SK-N-SH treated with all-trans-retinoic acid at 6 μM for 48 hours (cell line): ENCODE results near the gene COMT.

Experiments used
- ATAC-seq: fragments of 200-7000 bp; cut with Tn5 transposase; 3 replicates; pipeline ENCODE4 v1.9.1; 2020; ENCODE audit warnings: mild to moderate bottlenecking, moderate library complexity
- ARNTL ChIP-seq: fragments of 450-650 bp; formaldehyde crosslinking; IDR thresholded peaks from 2 replicates; pipeline ENCODE4 v1.5.0; 2020; ENCODE audit warnings: low read depth, mild to moderate bottlenecking, moderate library complexity, borderline replicate concordance
- BACH2 ChIP-seq: fragments of 250-450 bp; sonication (Bioruptor Pico); IDR thresholded peaks from 2 replicates; pipeline ENCODE4 v1.9.0; 2021; ENCODE audit warnings: mild to moderate bottlenecking, borderline replicate concordance
- CREB5 ChIP-seq: fragments of 250-450 bp; sonication (Bioruptor Pico); IDR thresholded peaks from 2 replicates; pipeline ENCODE4 v1.5.1; 2020; ENCODE audit warnings: low read depth, mild to moderate bottlenecking, moderate library complexity
- CSDC2 ChIP-seq: fragments of 250-450 bp; sonication (Bioruptor Pico); IDR thresholded peaks from 2 replicates; pipeline ENCODE4 v1.5.0; 2020; ENCODE audit warnings: mild to moderate bottlenecking, moderate library complexity
- CSRNP3 ChIP-seq: fragments of 250-450 bp; sonication (Bioruptor Pico); IDR thresholded peaks from 2 replicates; pipeline ENCODE4 v1.5.1; 2021; ENCODE audit warnings: mild to moderate bottlenecking, moderate library complexity
- ESRRG ChIP-seq: fragments of 250-450 bp; sonication (Bioruptor Pico); IDR thresholded peaks from 2 replicates; pipeline ENCODE4 v1.6.1; 2021; ENCODE audit warnings: mild to moderate bottlenecking
- GLIS3 ChIP-seq: fragments of 250-450 bp; sonication (Bioruptor Pico); IDR thresholded peaks from 2 replicates; pipeline ENCODE4 v1.5.0; 2020; ENCODE audit warnings: mild to moderate bottlenecking, moderate library complexity
- ISL1 ChIP-seq: fragments of 250-450 bp; sonication (Bioruptor Pico); IDR thresholded peaks from 2 replicates; pipeline ENCODE4 v2.1.2; 2022; ENCODE audit warnings: mild to moderate bottlenecking, moderate library complexity
- OSR1 ChIP-seq: fragments of 250-450 bp; sonication (Bioruptor Pico); IDR thresholded peaks from 2 replicates; pipeline ENCODE4 v1.8.0; 2022; ENCODE audit warnings: moderate library complexity, mild to moderate bottlenecking, inconsistent platforms
- POU6F1 ChIP-seq: fragments of 250-450 bp; sonication (Bioruptor Pico); IDR thresholded peaks from 2 replicates; pipeline ENCODE4 v1.8.0; 2021; ENCODE audit warnings: low read depth, mild to moderate bottlenecking, moderate library complexity, borderline replicate concordance
- PPARA ChIP-seq: fragments of 250-450 bp; sonication (Bioruptor Pico); IDR thresholded peaks from 2 replicates; pipeline ENCODE4 v1.5.0; 2020; ENCODE audit warnings: mild to moderate bottlenecking, borderline replicate concordance
- RARB ChIP-seq: fragments of 250-450 bp; sonication (Bioruptor Pico); IDR thresholded peaks from 2 replicates; pipeline ENCODE4 v1.8.0; 2021; ENCODE audit warnings: mild to moderate bottlenecking, moderate library complexity
- SNAI2 ChIP-seq: fragments of 250-450 bp; sonication (Bioruptor Pico); IDR thresholded peaks from 2 replicates; pipeline ENCODE4 v1.5.0; 2020; ENCODE audit warnings: mild to moderate bottlenecking, moderate library complexity
- TCF4 ChIP-seq: fragments of 250-450 bp; sonication (Bioruptor Pico); IDR thresholded peaks from 2 replicates; pipeline ENCODE4 v1.8.0; 2021; ENCODE audit warnings: mild to moderate bottlenecking, moderate library complexity, borderline replicate concordance
- TOX ChIP-seq: fragments of 250-450 bp; sonication (Bioruptor Pico); IDR thresholded peaks from 2 replicates; pipeline ENCODE4 v1.8.0; 2021; ENCODE audit warnings: mild to moderate bottlenecking, moderate library complexity, borderline replicate concordance
- ZC3H10 ChIP-seq: fragments of 250-450 bp; sonication (Bioruptor Pico); IDR thresholded peaks from 2 replicates; pipeline ENCODE4 v1.5.1; 2021; ENCODE audit warnings: mild to moderate bottlenecking, moderate library complexity
- ZFP3 ChIP-seq: fragments of 250-450 bp; sonication (Bioruptor Pico); IDR thresholded peaks from 2 replicates; pipeline ENCODE4 v1.5.0; 2020; ENCODE audit warnings: mild to moderate bottlenecking, moderate library complexity
- ZFP30 ChIP-seq: fragments of 450-650 bp; formaldehyde crosslinking; IDR thresholded peaks from 2 replicates; pipeline ENCODE4 v1.5.0; 2022; ENCODE audit warnings: mild to moderate bottlenecking, moderate library complexity
- ZNF565 ChIP-seq: fragments of 450-650 bp; formaldehyde crosslinking; conservative IDR thresholded peaks from 2 replicates; pipeline ENCODE4 v1.5.0; 2020; ENCODE audit warnings: low read depth, mild to moderate bottlenecking, moderate library complexity
- ZNF70 ChIP-seq: fragments of 450-650 bp; formaldehyde crosslinking; IDR thresholded peaks from 2 replicates; pipeline ENCODE4 v1.5.0; 2020; ENCODE audit warnings: mild to moderate bottlenecking, moderate library complexity
- ZNF8 ChIP-seq: fragments of 450-650 bp; formaldehyde crosslinking; IDR thresholded peaks from 2 replicates; pipeline ENCODE4 v1.5.0; 2020; ENCODE audit warnings: mild to moderate bottlenecking, moderate library complexity
- TF ChIP-seq, protein P1 (sequence below): fragments of 250-450 bp; sonication (Bioruptor Pico); IDR thresholded peaks from 2 replicates; pipeline ENCODE4 v1.8.0; 2020; ENCODE audit warnings: mild to moderate bottlenecking, moderate library complexity, borderline replicate concordance

COMT gene

GRCh38 chr22:19998991-19999820 is 57.6 kb downstream of the COMT start:
- no peak for ATAC-seq
- TF ChIP-seq GLIS3 (CRISPR knock-in tag) (no peak), BACH2 (CRISPR knock-in tag) (no peak), POU6F1 (no peak), ZNF70 (CRISPR knock-in tag) (no peak), ZNF8 (CRISPR knock-in tag) (no peak), CREB5 (CRISPR knock-in tag) (no peak), ZFP3 (no peak), PPARA (no peak), OSR1 (CRISPR knock-in tag) (no peak), TCF4 (CRISPR knock-in tag) (no peak), TOX (CRISPR knock-in tag) (no peak), ZC3H10 (CRISPR knock-in tag) (no peak), SNAI2 (CRISPR knock-in tag) (no peak), ZFP30 (CRISPR knock-in tag) (no peak), ESRRG (CRISPR knock-in tag) (no peak), ISL1 (no peak), RARB (CRISPR knock-in tag) (no peak), CSDC2 (no peak), CSRNP3 (CRISPR knock-in tag) (no peak)

DNA sequence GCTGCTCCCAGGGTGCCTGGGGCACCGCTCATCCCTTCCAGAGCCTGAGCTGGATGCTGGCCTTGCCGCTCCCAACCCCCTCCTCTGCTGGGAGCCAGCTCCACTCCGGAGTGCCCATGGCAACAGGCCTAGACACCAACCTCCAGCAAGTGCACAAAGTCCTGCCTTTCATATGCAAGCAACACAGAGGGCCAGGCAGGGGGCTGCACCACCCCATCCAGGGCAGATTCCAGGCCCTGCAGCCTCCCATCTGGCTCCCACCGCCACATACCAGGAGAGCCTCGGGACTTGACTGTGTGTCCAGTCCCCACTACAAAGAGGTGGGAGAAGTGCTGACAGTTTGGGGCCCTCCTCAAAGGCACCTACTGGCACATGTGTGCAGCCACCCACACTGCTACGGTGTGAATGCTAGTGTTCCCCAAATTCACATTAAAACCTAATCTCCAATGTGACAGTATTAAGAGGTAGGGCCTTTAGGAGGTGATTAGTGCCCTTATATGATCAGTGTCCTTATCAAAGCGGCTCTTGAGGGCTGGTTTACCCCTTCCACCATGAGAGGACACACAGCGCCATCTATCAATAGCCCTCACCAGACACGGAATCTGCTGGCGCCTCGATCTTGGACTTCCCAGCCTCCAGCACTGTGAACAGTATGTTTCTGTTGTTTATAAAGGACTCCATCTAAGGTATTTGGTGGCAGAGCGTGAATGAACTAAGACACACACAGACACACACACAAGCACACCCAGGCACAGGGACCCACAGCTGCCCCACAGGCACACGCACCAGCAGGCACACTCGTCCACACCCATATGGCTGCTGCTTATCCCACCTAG is 58.9 kb downstream of the COMT start:
- ATAC-seq, result no peak
- TF ChIP-seq CSDC2, result no peak
- no peak for TF ChIP-seq BACH2 (CRISPR knock-in tag)
- TF ChIP-seq ISL1, result no peak
- no peak for TF ChIP-seq RARB (CRISPR knock-in tag)
- TF ChIP-seq SNAI2 (CRISPR knock-in tag), result no peak

DNA sequence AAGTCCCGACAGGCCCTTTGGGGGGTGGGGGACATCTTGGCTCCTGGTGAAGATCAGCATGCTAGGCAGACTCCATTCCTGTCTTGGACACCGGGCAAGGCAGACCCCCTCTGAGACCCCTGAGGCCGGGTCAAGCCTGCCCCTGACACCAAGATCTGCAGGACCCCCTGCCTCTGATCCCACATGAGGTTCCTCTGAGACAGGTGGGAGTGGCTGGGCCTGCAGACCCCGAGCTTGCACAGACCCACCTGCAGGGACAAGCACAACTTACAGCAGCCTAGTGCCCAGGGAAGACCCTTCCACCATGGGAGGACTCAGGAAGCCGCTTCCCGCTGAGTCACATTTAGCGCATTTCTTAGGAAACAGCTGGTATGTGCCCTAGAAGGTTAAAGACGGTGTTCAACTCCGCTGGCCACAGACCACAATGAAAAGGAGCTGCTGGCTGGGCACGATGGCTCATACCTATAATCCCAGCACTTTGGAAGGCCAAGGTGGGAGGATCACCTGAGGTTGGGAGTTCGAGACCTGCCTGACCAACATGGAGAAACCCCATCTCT is 59.6 kb downstream of the COMT start:
- TF ChIP-seq ZNF565 (CRISPR knock-in tag), result no peak
- TF ChIP-seq ZFP3, result no peak
- TF ChIP-seq ARNTL (CRISPR knock-in tag), result no peak
- TF ChIP-seq TCF4 (CRISPR knock-in tag), result no peak
- TF ChIP-seq, protein P1, sequence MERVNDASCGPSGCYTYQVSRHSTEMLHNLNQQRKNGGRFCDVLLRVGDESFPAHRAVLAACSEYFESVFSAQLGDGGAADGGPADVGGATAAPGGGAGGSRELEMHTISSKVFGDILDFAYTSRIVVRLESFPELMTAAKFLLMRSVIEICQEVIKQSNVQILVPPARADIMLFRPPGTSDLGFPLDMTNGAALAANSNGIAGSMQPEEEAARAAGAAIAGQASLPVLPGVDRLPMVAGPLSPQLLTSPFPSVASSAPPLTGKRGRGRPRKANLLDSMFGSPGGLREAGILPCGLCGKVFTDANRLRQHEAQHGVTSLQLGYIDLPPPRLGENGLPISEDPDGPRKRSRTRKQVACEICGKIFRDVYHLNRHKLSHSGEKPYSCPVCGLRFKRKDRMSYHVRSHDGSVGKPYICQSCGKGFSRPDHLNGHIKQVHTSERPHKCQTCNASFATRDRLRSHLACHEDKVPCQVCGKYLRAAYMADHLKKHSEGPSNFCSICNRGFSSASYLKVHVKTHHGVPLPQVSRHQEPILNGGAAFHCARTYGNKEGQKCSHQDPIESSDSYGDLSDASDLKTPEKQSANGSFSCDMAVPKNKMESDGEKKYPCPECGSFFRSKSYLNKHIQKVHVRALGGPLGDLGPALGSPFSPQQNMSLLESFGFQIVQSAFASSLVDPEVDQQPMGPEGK (CRISPR knock-in tag), result no peak
- no peak for TF ChIP-seq OSR1 (CRISPR knock-in tag)
- TF ChIP-seq ESRRG (CRISPR knock-in tag), result no peak
- TF ChIP-seq GLIS3 (CRISPR knock-in tag), result no peak
- no peak for TF ChIP-seq RARB (CRISPR knock-in tag)
- TF ChIP-seq CSRNP3 (CRISPR knock-in tag), result no peak
- TF ChIP-seq CREB5 (CRISPR knock-in tag), result no peak
- no peak for TF ChIP-seq CSDC2

More for the DNA sequence above, 59.6 kb downstream of the COMT start:
- ATAC-seq, result no peak
